HG03457 (cell line): ENCODE results near the gene SCLY.

Experiments
- ATAC-seq: cut with Tn5 transposase; IDR thresholded peaks from one replicate; pipeline ENCODE4 v1.9.1; 2021; ENCODE audit warnings: moderate number of reproducible peaks; ENCODE audit not compliant: unreplicated experiment

Gene SCLY

DNA sequence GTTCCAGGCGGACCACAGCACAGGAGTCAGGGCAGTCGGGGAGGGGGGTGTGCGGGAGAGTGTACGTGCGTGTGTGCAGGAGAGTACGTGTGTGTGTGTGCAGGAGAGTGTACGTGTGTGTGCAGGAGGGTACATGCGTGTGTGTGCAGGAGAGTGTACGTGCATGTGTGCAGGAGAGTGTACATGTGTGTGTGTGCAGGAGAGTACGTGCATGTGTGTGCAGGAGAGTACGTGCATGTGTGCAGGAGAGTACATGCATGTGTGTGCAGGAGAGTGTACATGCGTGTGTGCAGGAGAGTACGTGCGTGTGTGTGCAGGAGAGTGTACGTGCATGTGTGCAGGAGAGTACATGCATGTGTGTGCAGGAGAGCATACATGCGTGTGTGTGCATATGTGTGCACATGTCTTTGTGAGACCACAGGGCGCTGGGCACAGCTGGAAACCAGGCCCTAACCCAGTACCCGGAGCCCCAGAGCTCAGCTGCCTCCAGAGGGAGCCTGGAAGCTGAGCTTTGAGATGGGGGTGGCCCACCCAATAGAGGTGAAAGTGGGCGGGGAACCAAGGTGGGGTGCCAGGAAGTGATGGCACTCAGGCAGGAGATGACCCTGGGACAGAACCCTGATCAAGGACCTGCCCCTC is 63.8 kb downstream of the SCLY start:
- no peak for ATAC-seq

DNA sequence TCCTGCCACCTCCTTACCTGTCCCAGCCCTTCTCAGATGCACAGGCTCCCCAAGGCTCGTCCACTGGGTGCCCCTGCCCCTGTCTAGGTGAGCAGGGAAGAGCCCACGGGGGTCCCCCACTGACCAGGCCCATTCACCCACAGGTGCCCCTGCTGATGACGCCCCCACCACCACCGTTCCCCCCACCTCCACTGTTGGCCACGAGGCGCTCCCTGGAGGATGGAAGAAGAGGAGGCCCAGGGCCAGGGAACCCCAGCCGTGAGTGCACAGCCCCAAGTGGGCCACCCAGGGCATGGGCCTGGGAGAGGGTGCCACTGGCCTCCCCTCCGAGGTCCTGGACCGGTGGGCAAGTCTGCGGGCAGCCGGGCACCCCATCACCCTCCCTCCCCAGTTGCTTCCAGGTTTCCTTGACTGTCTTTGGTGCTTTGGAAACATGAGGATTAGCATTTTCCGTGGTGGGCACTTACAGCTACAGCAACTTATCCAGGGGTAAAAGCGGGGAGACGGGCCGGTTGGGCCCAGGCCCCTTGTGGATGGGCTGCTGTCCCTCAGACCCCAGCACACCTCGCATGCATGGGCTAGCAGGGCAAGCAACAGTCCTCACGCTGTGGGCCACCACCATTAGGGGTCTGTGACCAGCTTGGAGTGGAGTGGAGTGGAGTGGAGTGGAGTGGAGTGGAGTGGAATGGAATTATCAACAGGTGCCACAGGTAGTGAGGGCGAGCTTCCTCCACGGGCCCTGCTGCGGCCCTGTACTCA is 64.5 kb downstream of the SCLY start:
- no peak for ATAC-seq

DNA sequence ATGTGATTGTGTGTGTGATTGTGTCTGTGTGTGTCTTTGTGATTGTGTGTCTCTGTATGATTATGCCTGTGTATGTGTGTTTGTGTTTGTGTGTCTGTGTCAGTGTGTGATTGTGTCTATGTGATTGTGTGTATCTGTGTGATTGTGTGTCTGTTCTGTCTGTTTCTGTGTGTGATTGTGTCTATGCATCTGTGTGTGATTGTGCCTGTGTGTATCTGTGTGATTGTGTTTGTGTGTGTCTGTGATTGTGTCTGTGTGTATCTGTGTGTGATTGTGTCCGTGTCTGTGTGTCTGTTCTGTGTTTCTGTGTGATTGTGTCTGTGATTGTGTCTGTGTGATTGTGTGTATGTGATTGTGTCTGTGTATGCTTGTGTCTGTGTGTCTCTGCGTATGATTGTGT is 65.5 kb downstream of the SCLY start:
- ATAC-seq, result no peak

DNA sequence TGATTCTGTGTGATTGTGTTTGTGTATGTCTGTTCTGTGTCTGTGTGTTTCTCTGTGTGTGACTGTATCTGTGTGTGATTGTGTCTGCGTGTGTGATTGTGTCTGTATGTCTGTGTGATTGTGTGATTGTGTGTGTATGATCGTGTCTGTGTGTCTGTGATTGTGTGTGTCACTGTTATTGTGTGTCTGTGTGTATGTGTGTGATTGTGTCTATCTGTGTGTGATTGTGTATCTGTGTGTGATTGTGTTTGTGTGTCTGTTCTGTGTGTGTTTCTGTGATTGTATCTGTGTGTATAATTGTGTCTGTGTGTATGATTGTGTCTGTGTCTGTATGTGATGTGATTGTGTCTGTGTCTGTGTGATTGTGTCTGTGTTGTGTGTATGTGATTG is 66.0 kb downstream of the SCLY start:
- no peak for ATAC-seq

DNA sequence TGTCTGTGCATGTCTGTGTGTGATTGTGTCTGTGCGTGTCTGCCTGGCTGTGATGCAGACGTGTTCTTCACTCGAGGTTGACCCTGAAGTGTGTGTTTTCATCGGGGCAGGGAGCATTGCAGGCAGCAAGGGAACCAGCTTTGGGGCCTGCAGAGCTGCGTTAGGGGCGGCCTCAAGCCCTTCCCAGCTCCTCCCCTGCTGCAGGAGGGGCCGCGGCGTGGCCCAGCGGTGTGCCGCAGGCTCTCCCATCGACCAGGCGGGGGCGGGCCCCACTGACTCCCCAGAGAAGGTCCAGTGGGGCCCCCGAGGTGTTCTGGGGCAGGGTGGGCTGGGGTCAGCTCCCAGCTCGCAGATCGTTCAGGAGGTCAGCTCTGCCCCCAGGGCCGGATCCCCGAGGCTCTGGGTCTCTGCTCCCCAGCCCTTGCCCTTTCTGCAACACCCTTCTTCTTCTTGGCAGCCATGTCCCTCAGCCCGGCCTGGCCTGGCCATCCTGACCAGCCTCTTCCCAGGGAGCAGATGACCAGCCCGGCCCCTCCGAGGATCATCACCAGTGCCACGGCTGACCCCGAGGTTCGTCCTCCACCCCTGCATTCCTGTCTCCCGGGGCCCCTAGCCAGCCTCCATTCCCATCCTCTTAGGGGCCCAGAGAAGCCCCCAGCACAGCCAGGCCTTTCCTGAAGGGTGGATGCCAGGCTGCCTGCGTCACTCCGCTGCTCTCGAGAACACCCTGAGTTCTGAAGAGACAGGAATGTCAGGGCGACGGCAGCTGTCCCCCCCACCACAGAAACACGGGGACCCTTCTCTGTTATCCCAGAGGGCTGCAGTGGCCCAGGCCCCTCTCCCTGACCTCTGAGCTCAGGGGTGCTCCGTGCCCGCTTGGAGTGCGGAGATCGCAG is 66.6 kb downstream of the SCLY start:
- no peak for ATAC-seq

DNA sequence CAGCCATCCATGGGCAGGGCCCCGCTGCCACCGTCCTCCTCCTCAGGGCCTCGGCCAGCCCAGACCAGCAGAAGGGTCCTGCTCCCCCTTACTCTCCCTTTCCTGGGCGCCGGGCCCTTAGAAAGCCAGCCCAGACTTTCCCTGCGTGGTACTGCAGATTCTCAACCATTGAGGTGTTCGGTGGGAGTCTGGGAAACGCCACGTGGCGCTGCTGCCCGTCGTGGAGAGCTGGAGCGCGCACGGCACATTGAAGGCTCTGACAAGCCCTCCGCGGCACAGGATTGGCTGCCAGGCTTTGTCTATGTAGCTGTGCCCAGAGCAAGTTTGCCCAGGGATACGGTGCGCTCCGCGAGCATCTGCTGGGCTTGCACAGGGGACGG is 67.2 kb downstream of the SCLY start:
- no peak for ATAC-seq

DNA sequence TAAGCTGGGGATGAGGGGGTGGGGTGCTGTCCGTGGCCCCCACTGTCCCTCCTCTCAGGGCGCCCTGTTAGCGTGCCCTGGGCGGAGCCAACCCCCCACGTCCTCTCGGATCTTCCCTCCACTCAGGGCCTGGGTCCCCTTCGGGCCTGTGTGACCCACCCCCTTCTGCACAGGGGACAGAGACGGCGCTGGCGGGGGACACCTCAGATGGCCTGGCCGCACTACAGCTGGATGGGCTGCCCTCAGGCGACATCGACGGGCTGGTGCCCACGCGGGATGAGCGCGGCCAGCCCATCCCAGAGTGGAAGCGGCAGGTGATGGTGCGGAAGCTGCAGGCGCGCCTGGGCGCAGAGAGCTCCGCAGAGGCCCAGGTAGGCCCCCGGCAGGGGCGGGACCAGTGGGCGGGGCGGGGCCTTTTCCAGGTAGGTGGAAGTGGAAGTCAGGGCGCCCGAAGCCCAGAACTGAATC is 67.8 kb downstream of the SCLY start:
- ATAC-seq, result no peak

DNA sequence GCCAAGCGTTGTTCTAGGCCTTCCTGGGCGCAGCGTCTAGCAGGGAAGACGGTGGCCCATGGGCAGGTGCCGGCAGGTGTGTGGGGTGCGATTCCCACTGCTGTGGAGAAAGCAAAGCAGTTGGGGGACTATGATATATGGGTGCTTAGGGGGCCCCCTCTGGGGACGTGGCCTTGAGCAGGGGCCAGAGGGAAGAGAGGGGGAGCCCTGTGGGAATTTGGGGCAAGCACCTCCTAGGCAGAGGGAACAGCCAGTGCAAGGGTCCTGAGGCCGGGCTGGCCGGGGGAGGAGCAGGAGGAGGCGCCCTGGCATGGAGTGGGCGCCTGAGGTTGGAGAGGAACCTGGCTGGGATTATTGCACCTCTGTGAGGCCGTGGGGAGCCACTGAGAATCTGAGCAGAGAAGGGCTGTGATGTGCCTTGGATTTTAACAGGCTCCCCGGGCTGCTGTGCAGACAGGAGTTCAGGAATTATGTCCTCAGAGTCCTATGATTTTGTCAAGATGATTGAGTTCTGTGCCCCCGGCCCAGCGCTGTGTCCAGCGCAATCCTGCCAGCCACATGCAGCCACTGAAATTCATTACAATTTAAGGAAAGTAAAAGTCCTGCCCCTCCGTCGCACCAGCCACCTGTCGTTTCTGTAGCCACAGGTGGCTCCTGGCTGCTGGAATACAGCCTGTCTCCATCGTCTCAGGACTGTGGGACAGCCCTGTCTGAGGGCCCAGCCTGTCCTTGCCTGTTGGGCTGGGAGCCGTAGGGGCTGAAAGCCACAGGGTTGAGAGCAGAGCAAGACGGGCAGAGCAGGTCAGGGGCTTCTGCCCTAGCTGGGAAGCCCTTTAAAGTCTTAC is 68.6 kb downstream of the SCLY start:
- no peak for ATAC-seq

DNA sequence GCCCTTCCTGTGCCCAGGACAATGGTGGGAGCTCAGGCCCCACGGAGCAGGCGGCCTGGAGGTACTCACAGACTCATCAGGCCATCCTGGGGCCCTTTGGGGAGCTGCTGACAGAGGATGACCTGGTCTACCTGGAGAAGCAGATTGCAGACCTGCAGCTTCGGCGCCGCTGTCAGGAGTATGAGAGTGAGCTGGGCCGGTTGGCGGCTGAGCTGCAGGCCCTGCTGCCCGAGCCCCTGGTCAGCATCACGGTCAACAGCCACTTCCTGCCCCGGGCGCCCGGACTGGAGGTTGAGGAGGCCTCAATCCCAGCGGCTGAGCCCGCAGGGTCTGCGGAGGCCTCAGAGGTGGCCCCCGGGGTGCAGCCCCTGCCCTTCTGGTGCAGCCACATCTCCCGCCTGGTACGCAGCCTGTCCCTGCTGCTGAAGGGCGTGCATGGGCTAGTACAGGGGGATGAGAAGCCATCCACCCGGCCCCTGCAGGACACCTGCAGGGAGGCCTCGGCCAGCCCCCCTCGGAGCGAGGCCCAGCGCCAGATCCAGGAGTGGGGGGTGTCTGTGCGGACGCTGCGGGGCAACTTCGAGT is 69.4 kb downstream of the SCLY start:
- no peak for ATAC-seq

DNA sequence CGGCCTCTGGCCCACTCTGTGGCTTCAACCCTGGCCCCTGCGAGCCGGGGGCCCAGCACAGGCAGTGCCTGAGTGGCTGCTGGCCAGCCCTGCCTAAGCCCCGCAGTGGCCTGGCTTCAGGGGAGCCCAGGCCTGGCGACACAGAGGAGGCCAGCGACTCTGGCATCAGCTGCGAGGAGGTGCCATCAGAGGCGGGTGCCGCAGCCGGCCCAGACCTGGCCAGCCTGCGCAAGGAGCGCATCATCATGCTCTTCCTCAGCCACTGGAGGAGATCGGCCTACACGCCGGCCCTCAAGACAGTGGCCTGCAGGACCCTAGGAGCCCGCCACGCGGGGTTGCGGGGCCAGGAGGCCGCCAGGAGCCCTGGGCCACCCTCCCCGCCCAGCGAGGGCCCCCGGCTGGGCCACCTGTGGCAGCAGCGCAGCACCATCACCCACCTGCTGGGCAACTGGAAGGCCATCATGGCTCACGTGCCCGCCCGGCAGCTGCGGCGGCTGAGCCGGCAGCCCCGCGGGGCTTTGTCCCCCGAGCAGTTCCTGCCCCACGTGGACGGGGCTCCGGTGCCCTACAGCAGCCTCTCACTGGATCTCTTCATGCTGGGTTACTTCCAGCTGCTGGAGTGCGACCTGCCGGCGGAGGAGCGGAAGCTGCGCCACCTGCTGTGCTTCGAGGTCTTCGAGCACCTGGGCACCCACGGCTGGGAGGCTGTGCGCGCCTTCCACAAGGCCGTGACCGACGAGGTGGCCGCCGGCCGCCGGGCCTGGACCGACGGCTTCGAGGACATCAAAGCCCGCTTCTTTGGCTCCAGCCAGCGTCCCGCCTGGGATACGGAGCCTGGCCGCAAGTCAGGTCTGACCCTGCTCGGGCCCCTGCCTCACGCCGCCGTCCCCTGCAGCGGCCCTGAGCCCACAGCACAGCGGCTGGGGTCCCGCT is 70.2 kb downstream of the SCLY start:
- no peak for ATAC-seq

DNA sequence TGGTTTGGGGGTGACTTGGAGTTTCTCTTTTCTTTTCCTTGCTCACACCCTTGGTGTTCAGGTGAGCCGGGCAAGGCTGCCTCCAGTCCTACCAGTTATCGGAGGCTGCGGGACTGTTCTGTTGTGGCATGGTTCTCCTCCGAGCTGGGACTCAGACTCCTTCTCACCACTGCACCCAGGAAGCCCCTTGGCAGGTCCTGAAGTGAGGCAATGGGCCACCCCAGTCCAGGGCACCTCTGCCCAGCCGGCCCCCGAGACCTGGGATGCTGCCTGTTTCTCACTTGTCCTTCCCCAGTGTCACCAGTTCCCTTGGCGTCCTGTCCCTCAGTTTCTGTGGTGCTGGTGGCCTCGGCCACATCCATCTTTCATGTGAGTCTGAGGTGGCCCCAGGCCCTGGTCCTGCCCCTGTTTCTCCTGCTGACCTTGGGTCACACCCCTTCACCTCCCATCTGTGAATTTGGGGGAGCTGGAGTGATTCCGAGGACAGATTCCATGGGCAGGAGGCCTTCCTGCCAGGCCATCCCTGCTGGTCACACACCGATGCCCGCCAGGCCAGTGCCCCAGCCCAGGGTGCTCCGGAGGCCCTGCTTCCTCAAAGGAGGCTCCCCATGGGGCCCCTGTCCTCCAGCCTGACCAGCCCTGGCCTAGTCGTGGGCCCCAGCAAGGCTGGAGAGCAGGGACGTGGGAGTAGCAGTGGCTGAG is 71.1 kb downstream of the SCLY start:
- ATAC-seq, result no peak

DNA sequence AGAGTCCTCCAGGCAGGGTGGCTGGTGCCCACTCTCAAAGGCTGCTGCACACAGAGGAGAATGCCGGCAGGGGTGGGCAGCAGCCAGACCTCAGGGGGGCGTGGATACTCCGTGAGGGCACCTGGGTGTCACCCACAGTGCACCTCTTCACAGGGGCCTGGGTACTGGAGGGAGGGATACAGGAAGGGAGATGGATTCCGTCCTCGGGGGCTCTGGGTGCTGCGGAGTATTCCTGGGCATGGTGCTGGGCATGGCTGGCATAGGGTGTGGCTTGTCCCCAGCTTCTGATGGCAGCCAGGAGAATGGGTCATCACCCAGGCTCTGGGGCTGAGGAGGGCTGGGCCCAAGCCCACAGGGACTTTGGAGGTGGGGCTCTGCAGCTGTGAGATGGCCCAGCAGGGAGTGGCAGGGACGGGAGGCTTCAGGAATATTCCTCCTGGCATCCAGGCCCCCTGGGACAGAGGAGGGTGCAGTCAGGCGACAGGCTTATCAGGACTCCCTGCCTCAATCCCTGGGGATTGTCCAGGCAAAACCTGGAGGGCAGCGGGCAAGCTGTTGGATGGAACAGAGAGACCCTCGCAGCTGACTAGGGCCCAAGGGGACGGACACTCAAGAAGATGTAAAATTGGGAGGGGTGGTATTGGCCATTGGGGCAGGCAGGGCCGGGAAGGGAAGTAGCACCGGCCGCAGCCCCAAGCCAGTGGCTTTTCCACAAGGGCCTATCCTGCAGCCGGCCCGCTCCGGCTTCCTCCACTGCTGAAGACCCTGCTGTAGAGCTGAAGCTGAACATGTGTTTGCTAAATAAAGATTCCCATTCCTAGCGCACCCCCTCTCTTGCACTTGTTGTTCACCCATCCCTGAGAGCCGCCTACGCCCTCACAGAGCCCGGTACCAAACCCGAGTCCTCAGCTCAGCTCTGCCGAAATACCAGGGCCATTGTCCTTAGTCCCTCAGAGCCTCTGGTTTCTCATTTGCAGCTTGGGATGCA is 72.0 kb downstream of the SCLY start:
- no peak for ATAC-seq

DNA sequence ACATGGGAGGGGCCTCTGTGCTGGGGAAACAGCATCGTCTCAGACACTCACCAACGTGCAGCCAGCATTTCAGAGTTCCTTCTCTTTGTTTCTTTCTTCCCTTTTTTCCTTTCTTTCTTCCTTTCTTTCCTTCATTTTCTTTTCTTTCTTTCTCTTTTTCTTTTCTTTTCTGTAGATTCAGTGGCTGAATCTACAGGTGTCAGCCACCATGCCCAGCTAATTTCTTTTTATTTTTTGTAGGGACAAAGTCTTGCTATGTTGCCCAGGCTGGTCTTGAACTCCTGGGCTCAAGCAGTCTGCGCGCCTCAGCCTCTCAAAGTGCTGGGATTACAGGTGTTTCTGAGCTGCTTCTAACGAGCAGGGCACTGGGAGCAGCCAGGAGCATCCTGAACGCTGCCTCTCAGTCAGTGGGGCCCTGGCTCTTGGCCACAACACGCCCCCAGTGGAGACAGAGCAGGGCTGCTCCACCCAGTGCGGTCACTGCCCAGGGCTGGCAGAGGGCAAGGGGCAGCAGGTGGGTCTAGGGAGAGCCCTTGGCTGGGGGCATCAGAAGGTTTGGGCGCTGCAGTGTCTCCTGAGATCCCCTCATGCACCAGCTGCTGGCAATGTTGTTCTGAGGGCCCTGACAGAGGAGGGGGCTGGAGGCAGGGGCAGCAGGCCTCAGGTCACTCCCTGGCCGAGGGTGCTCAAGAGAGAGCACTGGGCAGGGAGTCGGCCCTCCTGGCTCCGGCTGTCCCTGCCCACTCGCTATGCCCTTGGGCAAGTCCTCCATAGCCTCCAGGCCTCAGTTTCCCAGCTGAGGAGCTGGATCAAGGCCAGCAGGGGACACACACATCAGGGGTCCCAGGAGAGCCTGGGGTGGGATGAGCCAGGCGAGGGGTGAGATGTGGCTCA is 72.9 kb downstream of the SCLY start:
- no peak for ATAC-seq

DNA sequence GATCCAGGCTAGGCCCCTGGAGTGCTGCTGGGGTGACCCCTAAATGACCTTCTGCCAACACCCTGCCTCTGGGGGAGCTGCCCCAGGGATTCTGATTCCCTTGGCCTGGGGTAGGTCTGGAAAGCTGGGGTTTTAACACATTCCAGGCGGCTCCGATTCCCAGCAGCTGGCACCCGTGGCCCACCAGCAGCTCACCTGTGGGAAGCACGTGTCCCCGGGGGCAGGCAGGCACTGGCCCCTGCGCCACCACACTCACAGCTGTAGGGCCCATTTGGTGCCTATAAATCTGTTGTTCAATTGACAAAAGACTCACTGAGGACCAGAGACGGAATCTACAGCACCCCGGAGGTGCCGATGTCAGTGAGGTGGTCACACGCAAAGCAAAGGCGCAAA is 73.6 kb downstream of the SCLY start:
- ATAC-seq, result no peak

DNA sequence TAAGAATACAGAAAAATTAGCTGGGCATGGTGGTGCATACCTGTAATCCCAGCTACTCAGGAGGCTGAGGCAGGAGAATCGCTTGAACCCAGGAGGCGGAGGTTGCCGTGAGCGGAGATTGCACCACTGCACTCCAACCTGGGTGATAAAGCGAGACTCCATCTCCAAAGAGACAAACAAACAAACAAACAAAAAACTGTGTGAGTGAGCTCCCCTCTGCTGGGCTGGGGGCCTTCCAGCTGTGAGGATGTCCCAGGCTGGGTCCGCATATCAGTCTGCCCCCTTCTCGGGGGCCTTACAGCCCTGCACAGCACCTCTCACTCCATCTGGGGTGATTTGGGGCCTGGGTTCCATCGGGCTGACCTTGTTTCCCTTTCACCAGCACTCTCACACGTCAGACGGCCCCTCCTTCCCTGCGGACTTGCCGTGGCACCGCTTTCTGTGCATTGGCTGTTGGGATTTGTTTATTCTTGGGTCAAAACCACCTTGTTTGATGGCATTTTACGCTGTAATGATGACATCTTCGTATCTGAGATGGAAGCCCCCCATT is 74.9 kb downstream of the SCLY start:
- ATAC-seq, result no peak

DNA sequence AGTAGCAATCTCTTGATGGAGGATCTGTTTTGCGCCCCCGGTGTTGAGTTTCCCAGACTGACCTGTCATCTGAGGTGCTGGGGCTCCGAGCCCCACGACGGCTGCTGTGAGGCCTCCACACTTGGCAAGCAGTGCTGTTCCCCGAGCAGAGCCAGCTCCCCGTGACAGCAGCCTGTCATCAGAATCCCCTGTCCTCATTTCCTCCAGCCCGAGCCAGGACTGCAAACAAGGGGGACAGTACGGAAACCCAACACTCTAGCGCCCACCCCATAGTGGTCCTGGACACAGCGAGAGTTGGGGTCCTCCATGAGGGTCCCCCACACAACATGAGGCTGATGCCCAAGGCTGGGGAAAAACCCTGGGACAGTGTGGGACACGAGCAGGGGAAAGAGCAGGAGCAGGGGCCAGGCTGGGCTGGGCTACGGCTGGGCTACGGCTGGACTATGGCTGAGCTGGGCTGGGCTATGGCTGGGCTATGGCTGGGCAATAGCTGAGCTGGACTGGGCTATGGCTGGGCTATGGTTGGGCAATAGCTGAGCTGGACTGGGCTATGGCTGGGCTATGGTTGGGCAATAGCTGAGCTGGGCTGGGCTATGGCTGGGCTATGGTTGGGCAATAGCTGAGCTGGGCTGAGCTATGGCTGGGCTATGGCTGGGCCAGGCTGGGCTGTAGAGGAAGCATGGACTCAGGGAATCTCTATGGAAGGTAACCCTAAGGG is 76.2 kb downstream of the SCLY start:
- no peak for ATAC-seq
